Lung (tissue), 12 donors: ENCODE data around the gene NIPSNAP2. TPM values are rescaled to one million over a fixed set of nuclear protein-coding genes. Genes with fewer than 3 reads are reported as not detected.

Experiments used
- ATAC-seq: fragments of 200-7000 bp; cut with Tn5 transposase; one replicate; pipeline ENCODE4 v1.9.1; 2020; ENCODE audit warnings: moderate number of reproducible peaks; ENCODE audit not compliant: insufficient read depth, low FRiP score
- DNase-seq, 3 donors: peaks; one replicate each; pipeline ENCODE4 v3.0.0-alpha.2; 2013 to 2017
- H3K27ac ChIP-seq, 2 donors: one replicate each; pipeline ENCODE4 v1.5.1; 2013; ENCODE audit warnings: mild to moderate bottlenecking in 2 of 2, moderate library complexity in 2 of 2, control low read depth in 1 of 2, inconsistent platforms in 1 of 2, low read depth in 1 of 2, low read length in 1 of 2
- H3K27me3 ChIP-seq, 3 donors: one replicate each; pipeline ENCODE4 v1.5.1; 2013; ENCODE audit warnings: low read length in 2 of 3; ENCODE audit not compliant: control insufficient read depth in 3 of 3, insufficient read depth in 3 of 3
- H3K36me3 ChIP-seq, 4 donors: one replicate each; pipeline ENCODE4 v1.5.1; 2013; ENCODE audit warnings: low read length in 4 of 4, mild to moderate bottlenecking in 1 of 4, moderate library complexity in 1 of 4; ENCODE audit not compliant: control insufficient read depth in 4 of 4, insufficient read depth in 4 of 4
- H3K4me1 ChIP-seq, 5 donors: one replicate each; pipeline ENCODE4 v1.5.1; 2013; ENCODE audit warnings: low read length in 5 of 5, mild to moderate bottlenecking in 2 of 5, moderate library complexity in 1 of 5; ENCODE audit not compliant: control insufficient read depth in 5 of 5, insufficient read depth in 5 of 5
- H3K4me3 ChIP-seq: one replicate; pipeline ENCODE4 v1.5.1; 2013; ENCODE audit warnings: mild to moderate bottlenecking, control low read depth, moderate library complexity
- H3K9ac ChIP-seq, 2 donors: one replicate each; pipeline ENCODE4 v1.5.1; 2013; ENCODE audit warnings: low read length in 2 of 2, control low read depth in 1 of 2; ENCODE audit not compliant: insufficient read depth in 1 of 2
- H3K9me3 ChIP-seq, 4 donors: one replicate each; pipeline ENCODE4 v1.5.1; 2013; ENCODE audit warnings: low read length in 3 of 4, mild to moderate bottlenecking in 1 of 4, moderate library complexity in 1 of 4; ENCODE audit not compliant: control insufficient read depth in 4 of 4, insufficient read depth in 3 of 4
- CTCF ChIP-seq: IDR thresholded peaks from 2 replicates; pipeline ENCODE4 v1.5.1; 2012; ENCODE audit warnings: mild to moderate bottlenecking; ENCODE audit errors: control extremely low read depth, extremely low read depth
- WGBS, 2 donors: extraction: QIAGEN DNeasy Blood & Tissue Kit; methylation state at CpG; one replicate each; pipeline ENCODE4 v1.1.7; 2013; 5-methylcytosine and 5-hydroxymethylcytosine counted together
- polyA plus RNA-seq, 2 donors: library from polyadenylated mRNA; stranded (reverse); fragments of 200-250 nt; gene quantifications; one replicate each; pipeline ENCODE4 v1.2.1, GENCODE V29; 2013
- total RNA-seq, 2 donors: library from RNA; depleted of rRNA in 1 of 2; stranded (reverse); fragments of >200 nt in 1 of 2; gene quantifications; one replicate each; pipeline ENCODE4 v1.2.1, GENCODE V29; 2014 to 2021
- donor health status: control.
- donor health status: control.
- donor health status: Bipolar disorder and iron deficiency.
- donor health status: healthy.
- donor health status: DM: yes; HTN: yes; CAD: no.

The NIPSNAP2 gene
- total and polyA plus RNA-seq, 4 donors, result 37.2 to 65.2 (median 51.1) TPM

- H3K9me3 ChIP-seq, result no peaks in the 10 kb centered on the region
- H3K36me3 ChIP-seq, result peaks cover 0 to 4% (median 2%) of the 10 kb centered on the region in 4 donors
- TF ChIP-seq CTCF, result no peak
- H3K27ac ChIP-seq, result no peak overlapping the region
- peaks cover 2 to 7% (median 4%) of the 10 kb centered on the region in 5 donors for H3K4me1 ChIP-seq
- no peak overlapping the region for H3K9ac ChIP-seq
- no peaks in the 10 kb centered on the region for H3K27me3 ChIP-seq
- 81 to 85% methylated on average over 3 of the region's 3 CpGs for WGBS, 2 donors
- DNase-seq, result no peak
- no peak for ATAC-seq
- H3K4me3 ChIP-seq, result no peak overlapping the region
These were observed 2.4 kb upstream of the NIPSNAP2 start for GRCh38 chr7:55962014-55962413.

- ATAC-seq (no peak), DNase-seq (no peak)
- WGBS, 2 donors, result 76 to 82% methylated on average over 15 of the region's 15 CpGs
- TF ChIP-seq CTCF, result no peak
- Histone ChIP-seq H3K27ac (peak overlapping the region; percentile 72 to 97), H3K36me3 (peaks cover 0 to 9% (median 4%) of the 10 kb centered on the region in 4 donors), H3K9me3 (no peaks in the 10 kb centered on the region), H3K4me1 (peaks cover 4 to 7% (median 6%) of the 10 kb centered on the region in 5 donors), H3K27me3 (no peaks in the 10 kb centered on the region), H3K9ac (no peak overlapping the region), H3K4me3 (peak overlapping the region; percentile 58)
These were observed 709 bp upstream of the NIPSNAP2 start for GRCh38 chr7:55963584-55964168.

GRCh38 chr7:55965100-55965470 is 700 bp downstream of the NIPSNAP2 start:
- peak overlapping the region; percentile 88 to 98 for H3K27ac ChIP-seq
- H3K4me3 ChIP-seq, result peak overlapping the region; percentile 74
- H3K9me3 ChIP-seq, result no peaks in the 10 kb centered on the region
- H3K9ac ChIP-seq, result peak overlapping the region; percentile 67 to 68
- DNase-seq (no peak), ATAC-seq (peak; percentile 1)
- H3K27me3 ChIP-seq, result no peaks in the 10 kb centered on the region
- 2% methylated on average over 14 of the region's 14 CpGs for WGBS, 2 donors
- no peak for TF ChIP-seq CTCF
- H3K4me1 ChIP-seq, result peaks cover 4 to 7% (median 6%) of the 10 kb centered on the region in 5 donors
- peaks cover 0 to 10% (median 6%) of the 10 kb centered on the region in 4 donors for H3K36me3 ChIP-seq
